GM18508 (cell line): Measurements from ENCODE around the gene HHAT.
A peak's percentile ranks its signal among the peaks of the same experiment; 100 is the strongest.
"Not testable (repeated sequence)": the region's sequence is repeated elsewhere in the genome, so short reads cannot be mapped to it uniquely, and the experiment has no call there.

Source experiments
- ATAC-seq: cut with Tn5 transposase; IDR thresholded peaks from one replicate; pipeline ENCODE4 v1.9.1; 2021; ENCODE audit warnings: moderate number of reproducible peaks; ENCODE audit not compliant: insufficient read depth, unreplicated experiment

Gene HHAT

GRCh38 chr1:210381934-210382333 is 53.2 kb downstream of the HHAT start:
- no peak for ATAC-seq

- no peak for ATAC-seq
These were observed 55.9 kb downstream of the HHAT start for GRCh38 chr1:210384625-210385024.

GRCh38 chr1:210385228-210385627 is 56.5 kb downstream of the HHAT start:
- ATAC-seq: no peak

- no peak for ATAC-seq
These were observed 65.6 kb downstream of the HHAT start for GRCh38 chr1:210394281-210394821.

- no peak for ATAC-seq
These were observed 67.8 kb downstream of the HHAT start for GRCh38 chr1:210396541-210396940.

- ATAC-seq: no peak
These were observed 68.5 kb downstream of the HHAT start for GRCh38 chr1:210397252-210397651.

- no peak for ATAC-seq
These were observed 69.0 kb downstream of the HHAT start for GRCh38 chr1:210397681-210398080.

- no peak for ATAC-seq
These were observed 69.8 kb downstream of the HHAT start for GRCh38 chr1:210398466-210398865.

GRCh38 chr1:210400043-210400840 is 71.5 kb downstream of the HHAT start:
- ATAC-seq: peak; percentile 83

GRCh38 chr1:210402560-210402959 is 73.9 kb downstream of the HHAT start:
- no peak for ATAC-seq

GRCh38 chr1:210405316-210405715 is 76.6 kb downstream of the HHAT start:
- ATAC-seq: no peak

- ATAC-seq: not testable (repeated sequence)
These were observed 77.6 kb downstream of the HHAT start for GRCh38 chr1:210406341-210406740.

GRCh38 chr1:210407207-210407886 is 78.6 kb downstream of the HHAT start:
- peak; percentile 74 for ATAC-seq

GRCh38 chr1:210407887-210408252 is 79.2 kb downstream of the HHAT start:
- ATAC-seq: no peak

- ATAC-seq: no peak
These were observed 83.5 kb downstream of the HHAT start for GRCh38 chr1:210412240-210412639.

GRCh38 chr1:210413951-210414350 is 85.2 kb downstream of the HHAT start:
- ATAC-seq: no peak

GRCh38 chr1:210415846-210416448 is 87.2 kb downstream of the HHAT start:
- ATAC-seq: no peak

- ATAC-seq: no peak
These were observed 88.0 kb downstream of the HHAT start for GRCh38 chr1:210416681-210417080.

- no peak for ATAC-seq
These were observed 89.2 kb downstream of the HHAT start for GRCh38 chr1:210417881-210418280.

GRCh38 chr1:210418863-210419650 is 90.4 kb downstream of the HHAT start:
- ATAC-seq: no peak
